DOHH2 (cell line): ENCODE data around the gene MRFAP1.

Source experiments
- H3F3A ChIP-seq: fragments of 200-600 bp; sonication (generic), shearing (Covaris generic); 2 replicates; pipeline ENCODE4 v1.6.0; 2016; ENCODE audit warnings: antibody characterized with exemption, mild to moderate bottlenecking; ENCODE audit not compliant: control insufficient read depth, insufficient read depth
- H3K27ac ChIP-seq: fragments of 200-600 bp; sonication (generic); 2 replicates; pipeline ENCODE4 v1.5.1; 2014; ENCODE audit warnings: low read depth, mild to moderate bottlenecking, low read length, moderate library complexity
- H3K27me3 ChIP-seq: fragments of 200-600 bp; sonication (generic); 2 replicates; pipeline ENCODE4 v1.6.1; 2014; ENCODE audit warnings: mild to moderate bottlenecking, low read length, mixed read lengths; ENCODE audit not compliant: control insufficient read depth
- H3K36me3 ChIP-seq: fragments of 200-600 bp; sonication (generic); 2 replicates; pipeline ENCODE4 v1.6.1; 2014; ENCODE audit warnings: mild to moderate bottlenecking, low read length, moderate library complexity, mixed read lengths; ENCODE audit not compliant: control insufficient read depth
- H3K4me1 ChIP-seq: fragments of 200-600 bp; sonication (generic); 2 replicates; pipeline ENCODE4 v1.6.1; 2014; ENCODE audit warnings: mild to moderate bottlenecking, low read length, mixed read lengths; ENCODE audit not compliant: control insufficient read depth
- H3K4me2 ChIP-seq: fragments of 200-600 bp; sonication (generic); 2 replicates; pipeline ENCODE4 v1.6.0; 2014; ENCODE audit warnings: mild to moderate bottlenecking, low read length, moderate library complexity
- H3K4me3 ChIP-seq: fragments of 200-600 bp; sonication (generic); 2 replicates; pipeline ENCODE4 v1.5.1; 2014; ENCODE audit warnings: mild to moderate bottlenecking, low read length, mixed read lengths
- H3K79me2 ChIP-seq: fragments of 200-600 bp; sonication (generic); 2 replicates; pipeline ENCODE4 v1.6.1; 2014; ENCODE audit warnings: mild to moderate bottlenecking, low read length, mixed read lengths; ENCODE audit not compliant: control insufficient read depth
- H3K9me2 ChIP-seq: fragments of 200-600 bp; sonication (generic); replicated peaks from 2 replicates; pipeline ENCODE4 v1.6.1; 2014; ENCODE audit warnings: mild to moderate bottlenecking, low read length, mixed read lengths; ENCODE audit not compliant: control insufficient read depth
- H3K9me3 ChIP-seq: fragments of 200-600 bp; sonication (generic); 2 replicates; pipeline ENCODE4 v1.6.1; 2014; ENCODE audit warnings: antibody characterized with exemption, low read length, mixed read lengths; ENCODE audit not compliant: control insufficient read depth, insufficient read depth
- H4K20me1 ChIP-seq: fragments of 200-600 bp; sonication (generic); 2 replicates; pipeline ENCODE4 v1.6.0; 2014; ENCODE audit warnings: low read depth, mild to moderate bottlenecking, antibody characterized with exemption, low read length, moderate library complexity; ENCODE audit not compliant: control insufficient read depth, insufficient read depth
- CTCF ChIP-seq: fragments of 200-600 bp; sonication (generic); IDR thresholded peaks from one replicate; pipeline ENCODE4 v1.5.1; 2014; ENCODE audit warnings: antibody characterized with exemption, mild to moderate bottlenecking, low read depth, low read length; ENCODE audit not compliant: poor library complexity, severe bottlenecking
- EZH2phosphoT487 ChIP-seq: fragments of 200-600 bp; sonication (generic); IDR thresholded peaks from 2 replicates; pipeline ENCODE4 v1.6.1; 2017; ENCODE audit warnings: borderline replicate concordance, mild to moderate bottlenecking, antibody characterized with exemption, low read length, moderate library complexity, mixed read lengths

MRFAP1 gene

DNA sequence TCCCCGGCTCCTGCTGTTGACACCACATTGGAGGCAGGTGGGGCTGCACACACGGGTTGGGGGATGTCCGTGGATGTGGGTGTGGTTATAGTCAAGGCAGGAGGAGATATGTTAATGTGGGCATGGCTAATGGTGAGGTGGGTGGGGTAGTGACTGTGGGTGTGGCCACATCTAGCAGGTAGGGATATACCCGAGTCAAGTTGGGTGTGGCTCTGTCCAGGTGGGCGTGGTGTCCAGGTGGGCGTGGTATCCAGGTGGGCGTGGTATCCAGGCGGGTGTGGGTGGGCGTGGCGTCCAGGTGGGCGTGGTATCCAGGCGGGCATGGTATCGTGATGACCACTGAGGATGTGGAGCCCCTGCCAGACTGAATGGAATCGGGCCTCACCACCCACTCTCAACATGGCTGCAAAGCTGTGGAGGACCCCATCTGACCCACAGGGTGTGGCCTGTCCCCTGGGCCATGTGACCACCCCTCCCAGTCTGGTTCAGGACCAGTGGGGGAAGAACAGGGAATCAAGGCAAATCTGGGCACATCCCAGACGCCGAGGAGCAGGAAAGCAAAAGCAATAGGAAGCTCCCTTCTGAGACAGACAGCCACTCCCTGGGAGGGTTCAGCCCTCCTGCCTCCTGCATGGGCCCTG is 44.5 kb upstream of the MRFAP1 start:
- H4K20me1 ChIP-seq = no peaks in the 10 kb centered on the region
- H3K27ac ChIP-seq = no peak overlapping the region
- no peak overlapping the region for H3K4me2 ChIP-seq
- no peaks in the 10 kb centered on the region for H3K9me2 ChIP-seq
- no peak for TF ChIP-seq CTCF
- TF ChIP-seq EZH2phosphoT487 = no peak
- H3F3A ChIP-seq = no peaks in the 10 kb centered on the region
- H3K4me1 ChIP-seq = peaks cover 9% of the 10 kb centered on the region
- no peaks in the 10 kb centered on the region for H3K79me2 ChIP-seq
- no peaks in the 10 kb centered on the region for H3K36me3 ChIP-seq
- no peaks in the 10 kb centered on the region for H3K9me3 ChIP-seq
- H3K27me3 ChIP-seq = no peaks in the 10 kb centered on the region
- no peak overlapping the region for H3K4me3 ChIP-seq

- Histone ChIP-seq H3K27ac (no peak overlapping the region), H3K79me2 (no peaks in the 10 kb centered on the region), H3K4me2 (no peak overlapping the region), H4K20me1 (no peaks in the 10 kb centered on the region), H3K4me3 (no peak overlapping the region), H3K36me3 (no peaks in the 10 kb centered on the region), H3F3A (no peaks in the 10 kb centered on the region), H3K9me3 (no peaks in the 10 kb centered on the region), H3K9me2 (no peaks in the 10 kb centered on the region), H3K4me1 (no peaks in the 10 kb centered on the region), H3K27me3 (no peaks in the 10 kb centered on the region)
- TF ChIP-seq CTCF = no peak
- no peak for TF ChIP-seq EZH2phosphoT487
These were observed 43.5 kb upstream of the MRFAP1 start for GRCh38 chr4:6596948-6597347.

- TF ChIP-seq CTCF (no peak), EZH2phosphoT487 (no peak)
- H3K4me2 ChIP-seq = no peak overlapping the region
- no peaks in the 10 kb centered on the region for H3F3A ChIP-seq
- H3K27me3 ChIP-seq = no peaks in the 10 kb centered on the region
- H3K79me2 ChIP-seq = no peaks in the 10 kb centered on the region
- no peaks in the 10 kb centered on the region for H3K36me3 ChIP-seq
- H3K4me3 ChIP-seq = no peak overlapping the region
- H3K9me3 ChIP-seq = no peaks in the 10 kb centered on the region
- no peaks in the 10 kb centered on the region for H4K20me1 ChIP-seq
- H3K9me2 ChIP-seq = no peaks in the 10 kb centered on the region
- H3K27ac ChIP-seq = no peak overlapping the region
- H3K4me1 ChIP-seq = no peaks in the 10 kb centered on the region
These were observed 42.4 kb upstream of the MRFAP1 start for GRCh38 chr4:6598127-6598526.
